ENCODE data around the gene ARHGAP22.

DNA sequence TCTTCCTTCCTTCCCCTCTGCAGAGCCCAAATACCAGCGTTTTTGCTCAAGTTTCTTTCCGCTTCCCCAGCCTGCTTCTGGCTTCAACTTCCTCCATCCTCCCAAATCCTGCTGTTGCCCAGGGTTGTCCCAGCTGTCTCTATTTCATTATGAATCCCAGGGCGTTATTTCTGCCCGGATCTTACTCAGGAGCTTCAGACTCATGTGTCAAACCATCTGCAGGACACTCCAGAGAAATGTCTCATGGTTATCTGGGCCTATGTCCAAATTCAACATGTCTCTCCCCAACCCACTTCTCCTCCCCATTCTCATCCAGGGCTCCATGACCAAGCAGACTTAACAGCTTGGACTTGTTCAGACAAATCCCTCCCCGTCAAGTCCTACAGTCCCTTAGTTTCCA, 15.6 kb downstream of the ARHGAP22 start:
- TF ChIP-seq EP300 (IDR thresholded peaks at IDR 0.05), result no peak
- TF ChIP-seq, protein P1, sequence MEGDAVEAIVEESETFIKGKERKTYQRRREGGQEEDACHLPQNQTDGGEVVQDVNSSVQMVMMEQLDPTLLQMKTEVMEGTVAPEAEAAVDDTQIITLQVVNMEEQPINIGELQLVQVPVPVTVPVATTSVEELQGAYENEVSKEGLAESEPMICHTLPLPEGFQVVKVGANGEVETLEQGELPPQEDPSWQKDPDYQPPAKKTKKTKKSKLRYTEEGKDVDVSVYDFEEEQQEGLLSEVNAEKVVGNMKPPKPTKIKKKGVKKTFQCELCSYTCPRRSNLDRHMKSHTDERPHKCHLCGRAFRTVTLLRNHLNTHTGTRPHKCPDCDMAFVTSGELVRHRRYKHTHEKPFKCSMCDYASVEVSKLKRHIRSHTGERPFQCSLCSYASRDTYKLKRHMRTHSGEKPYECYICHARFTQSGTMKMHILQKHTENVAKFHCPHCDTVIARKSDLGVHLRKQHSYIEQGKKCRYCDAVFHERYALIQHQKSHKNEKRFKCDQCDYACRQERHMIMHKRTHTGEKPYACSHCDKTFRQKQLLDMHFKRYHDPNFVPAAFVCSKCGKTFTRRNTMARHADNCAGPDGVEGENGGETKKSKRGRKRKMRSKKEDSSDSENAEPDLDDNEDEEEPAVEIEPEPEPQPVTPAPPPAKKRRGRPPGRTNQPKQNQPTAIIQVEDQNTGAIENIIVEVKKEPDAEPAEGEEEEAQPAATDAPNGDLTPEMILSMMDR (IDR thresholded peaks at IDR 0.05), result no peak
